ENCODE results near the gene UCK2. TPM values are rescaled to one million over a fixed set of nuclear protein-coding genes. Genes with fewer than 3 reads are reported as not detected.

The UCK2 gene
- total and polyA plus RNA-seq, 7 donors = 8.3 to 33.0 (median 29.3) TPM

DNA sequence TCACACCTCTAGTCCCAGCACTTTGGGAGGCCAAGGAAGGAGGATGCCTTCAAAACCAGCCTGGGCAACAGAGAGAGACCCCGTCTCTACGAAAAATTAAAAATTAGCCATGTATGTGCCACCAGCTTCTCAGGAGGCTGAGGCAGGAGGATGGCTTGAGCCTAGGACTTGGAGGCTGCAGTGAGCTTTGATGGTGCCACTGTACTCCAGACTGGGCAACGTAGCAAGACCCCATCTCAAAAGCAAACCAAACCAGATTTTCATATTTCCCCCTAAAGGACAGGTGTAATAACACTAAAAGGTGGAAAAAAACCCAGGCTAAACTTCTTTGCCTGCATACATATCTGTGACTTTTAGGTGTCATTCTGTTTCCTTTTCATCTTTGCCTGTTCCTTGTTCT lies 3.7 kb downstream of the UCK2 start:
- intact Hi-C loops (cut with DNase I) = no loop called here
- H3K27me3 ChIP-seq = no peaks in the 10 kb centered on the region
- no peaks in the 10 kb centered on the region for H3K9me3 ChIP-seq
- H3K27ac ChIP-seq = no peak overlapping the region
- no peak for DNase-seq
- no peaks in the 10 kb centered on the region for H3K36me3 ChIP-seq
- H3K4me1 ChIP-seq = peaks cover 0 to 18% (median 13%) of the 10 kb centered on the region in 4 donors
- no peak overlapping the region for H3K4me3 ChIP-seq
- WGBS, 2 donors = 98% methylated on average over 3 of the region's 3 CpGs
- TF ChIP-seq POLR2A (IDR thresholded peaks at IDR 0.05) = no peak
- no peak for TF ChIP-seq POLR2AphosphoS5 (IDR thresholded peaks at IDR 0.05)
- no peak for TF ChIP-seq EP300 (IDR thresholded peaks at IDR 0.05)
- TF ChIP-seq CTCF (IDR thresholded peaks at IDR 0.05) = no peak

DNA sequence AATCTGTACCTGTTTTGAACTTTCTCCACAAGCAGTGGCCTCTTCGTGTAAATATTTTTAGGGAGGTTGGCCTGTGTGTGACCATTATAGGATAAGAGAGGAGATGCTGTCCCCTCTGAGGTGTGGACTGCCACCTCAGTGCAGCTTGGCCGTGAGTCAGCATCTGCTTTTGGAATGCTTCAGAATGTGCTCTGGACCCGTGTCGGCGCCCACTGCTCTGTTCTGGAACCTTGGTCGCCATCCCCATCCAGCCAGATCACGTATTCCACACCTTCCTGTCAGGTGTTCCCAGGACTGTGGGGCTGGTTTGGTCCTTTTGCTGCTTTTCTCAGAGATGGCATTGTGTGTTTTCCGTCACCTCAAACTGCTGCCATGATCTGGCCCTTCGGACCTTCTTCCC lies 5.5 kb downstream of the UCK2 start:
- intact Hi-C loops (cut with DNase I) = no loop called here

GRCh38 chr1:165833358-165833757 lies 5.9 kb downstream of the UCK2 start:
- WGBS, 2 donors = 77 to 82% methylated on average over 2 of the region's 2 CpGs
- no peak for DNase-seq
- intact Hi-C loops (cut with DNase I) = no loop called here

More for the DNA sequence above, 5.5 kb downstream of the UCK2 start:
- Histone ChIP-seq H3K27me3 (no peaks in the 10 kb centered on the region), H3K4me1 (peaks cover 0 to 10% (median 8%) of the 10 kb centered on the region in 4 donors), H3K4me3 (no peak overlapping the region), H3K36me3 (no peaks in the 10 kb centered on the region), H3K27ac (no peak overlapping the region), H3K9me3 (no peaks in the 10 kb centered on the region)
- TF ChIP-seq POLR2A (IDR thresholded peaks at IDR 0.05) (no peak), POLR2AphosphoS5 (IDR thresholded peaks at IDR 0.05) (no peak), CTCF (IDR thresholded peaks at IDR 0.05) (no peak), EP300 (IDR thresholded peaks at IDR 0.05) (no peak)
- 75 to 84% methylated on average over 9 of the region's 9 CpGs for whole genome bisulfite sequencing, 2 donors
- DNase-seq = no peak

DNA sequence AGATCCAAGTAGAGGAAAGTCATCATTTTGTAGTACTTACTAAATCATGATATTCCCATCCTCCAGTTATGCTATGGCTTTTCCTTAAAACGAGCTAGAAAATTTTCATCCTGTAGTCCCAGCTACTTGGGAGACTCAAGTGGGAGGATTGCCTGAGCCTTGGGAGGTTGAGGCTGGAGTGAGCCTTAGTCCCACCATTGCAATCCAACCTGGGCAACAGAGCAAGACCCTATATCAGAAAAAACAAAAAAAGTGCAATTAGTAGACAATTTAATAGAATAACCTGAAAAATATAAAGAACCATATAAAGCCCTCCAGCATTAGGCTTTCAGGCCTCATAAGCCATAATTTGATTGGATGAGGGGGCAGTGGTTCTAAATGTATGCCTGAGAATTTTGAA lies 6.8 kb downstream of the UCK2 start:
- peaks cover 0 to 8% (median 6%) of the 10 kb centered on the region in 4 donors for H3K4me1 ChIP-seq
- H3K27ac ChIP-seq = no peak overlapping the region
- intact Hi-C loops (cut with DNase I) = no loop called here
- DNase-seq = no peak
- no peaks in the 10 kb centered on the region for H3K9me3 ChIP-seq
- no peaks in the 10 kb centered on the region for H3K36me3 ChIP-seq
- 90 to 95% methylated on average over 1 of the region's 1 CpG for WGBS, 2 donors
- H3K4me3 ChIP-seq = no peak overlapping the region
- no peak for TF ChIP-seq POLR2A (IDR thresholded peaks at IDR 0.05)
- no peak for TF ChIP-seq CTCF (IDR thresholded peaks at IDR 0.05)
- TF ChIP-seq EP300 (IDR thresholded peaks at IDR 0.05) = no peak
- TF ChIP-seq POLR2AphosphoS5 (IDR thresholded peaks at IDR 0.05) = no peak
- no peaks in the 10 kb centered on the region for H3K27me3 ChIP-seq

More at GRCh38 chr1:165833358-165833757, 5.9 kb downstream of the UCK2 start:
- H3K36me3 ChIP-seq = no peaks in the 10 kb centered on the region
- H3K4me3 ChIP-seq = no peak overlapping the region
- no peak overlapping the region for H3K27ac ChIP-seq
- H3K9me3 ChIP-seq = no peaks in the 10 kb centered on the region
- no peaks in the 10 kb centered on the region for H3K27me3 ChIP-seq
- no peak for TF ChIP-seq CTCF (IDR thresholded peaks at IDR 0.05)
- no peak for TF ChIP-seq EP300 (IDR thresholded peaks at IDR 0.05)
- no peak for TF ChIP-seq POLR2AphosphoS5 (IDR thresholded peaks at IDR 0.05)
- no peak for TF ChIP-seq POLR2A (IDR thresholded peaks at IDR 0.05)
- peaks cover 0 to 10% (median 8%) of the 10 kb centered on the region in 4 donors for H3K4me1 ChIP-seq

DNA sequence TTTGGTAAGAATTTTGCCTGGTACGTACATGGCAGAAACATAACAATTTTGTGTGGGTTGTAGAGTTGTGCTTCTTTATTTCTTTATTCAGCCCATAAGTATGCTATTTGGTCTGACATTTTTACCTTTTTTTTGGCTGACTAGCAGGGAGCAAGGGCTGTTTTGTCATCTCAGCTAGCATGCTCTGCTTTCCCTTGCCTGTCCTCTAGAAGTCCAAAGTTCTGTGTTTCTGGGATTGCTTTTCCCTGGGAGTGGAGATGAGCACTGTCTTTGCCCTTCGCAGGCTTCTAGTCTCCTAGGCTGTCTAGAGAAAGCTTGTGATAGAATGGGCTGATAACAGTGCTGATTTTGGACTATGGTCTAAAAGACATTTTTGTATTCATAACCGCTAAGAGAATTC lies 7.5 kb downstream of the UCK2 start:
- no peak overlapping the region for H3K27ac ChIP-seq
- no peaks in the 10 kb centered on the region for H3K36me3 ChIP-seq
- 94 to 96% methylated on average over 3 of the region's 3 CpGs for WGBS, 2 donors
- TF ChIP-seq POLR2A (IDR thresholded peaks at IDR 0.05) (no peak), POLR2AphosphoS5 (IDR thresholded peaks at IDR 0.05) (no peak), EP300 (IDR thresholded peaks at IDR 0.05) (no peak), CTCF (IDR thresholded peaks at IDR 0.05) (no peak)
- H3K9me3 ChIP-seq = no peaks in the 10 kb centered on the region
- no peak overlapping the region for H3K4me3 ChIP-seq
- DNase-seq = no peak
- no peaks in the 10 kb centered on the region for H3K27me3 ChIP-seq
- intact Hi-C loops (cut with DNase I) = no loop called here
- H3K4me1 ChIP-seq = peaks cover 0 to 1% (median 0%) of the 10 kb centered on the region in 4 donors

Measured in sigmoid colon (tissue), 7 donors.